ENCODE results near the gene S100A8. TPM values are rescaled to one million over a fixed set of nuclear protein-coding genes. Genes with fewer than 3 reads are reported as not detected.

Gene S100A8
- total RNA-seq, 1 experiment from 2014 or later: not detected

DNA sequence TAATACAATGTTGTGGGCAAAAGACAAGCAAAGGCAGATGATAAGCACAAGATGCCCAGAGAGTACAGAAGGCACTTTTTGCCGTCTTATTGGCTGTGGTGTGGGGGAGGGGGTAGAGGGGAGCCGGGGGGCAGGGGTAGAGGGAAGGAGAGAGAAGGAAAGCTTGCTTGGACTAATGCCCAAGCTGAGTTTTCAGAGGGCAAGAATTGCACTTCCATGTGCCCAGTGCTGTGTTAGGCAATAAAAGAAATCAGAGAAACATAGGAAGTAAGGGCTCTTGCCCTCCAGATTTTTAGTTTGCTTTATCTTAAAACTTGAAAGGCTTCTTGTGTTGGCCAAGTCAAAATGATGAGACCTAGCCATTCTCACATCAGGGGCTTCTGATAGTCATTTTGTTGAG is 23.8 kb downstream of the S100A8 start:
- ChIA-PET POLR2A (ENCODE audit: low non-redundant PET) (no interaction called here), CTCF (interaction anchor here (1.1 kb wide), 1 partner anchor 12 kb away, joined by 3 read pairs; no protein-coding TSS in a partner anchor)
- no peak for DNase-seq (ENCODE audit: low spot score)
- Histone ChIP-seq H3K27me3 (replicated peaks; ENCODE audit: insufficient read depth, low read depth, low read length, poor library complexity) (peaks cover 49% of the 10 kb centered on the region), H3K4me3 (ENCODE audit: low read depth, low read length, poor library complexity, severe bottlenecking) (no peak overlapping the region), H3K4me1 (ENCODE audit: insufficient read depth, low read length, poor library complexity, severe bottlenecking) (no peaks in the 10 kb centered on the region), H3K36me3 (ENCODE audit: insufficient read depth, low read length, poor library complexity, severe bottlenecking) (no peaks in the 10 kb centered on the region), H3K9me3 (ENCODE audit: low read depth, low read length, poor library complexity, severe bottlenecking) (no peaks in the 10 kb centered on the region), H3K27ac (ENCODE audit: low read depth, low read length, poor library complexity, severe bottlenecking) (no peak overlapping the region)
- no peak for TF ChIP-seq EZH2 (IDR thresholded peaks at IDR 0.05; ENCODE audit: borderline replicate concordance, low read depth, low read length, poor library complexity, severe bottlenecking)
- TF ChIP-seq, protein P1, sequence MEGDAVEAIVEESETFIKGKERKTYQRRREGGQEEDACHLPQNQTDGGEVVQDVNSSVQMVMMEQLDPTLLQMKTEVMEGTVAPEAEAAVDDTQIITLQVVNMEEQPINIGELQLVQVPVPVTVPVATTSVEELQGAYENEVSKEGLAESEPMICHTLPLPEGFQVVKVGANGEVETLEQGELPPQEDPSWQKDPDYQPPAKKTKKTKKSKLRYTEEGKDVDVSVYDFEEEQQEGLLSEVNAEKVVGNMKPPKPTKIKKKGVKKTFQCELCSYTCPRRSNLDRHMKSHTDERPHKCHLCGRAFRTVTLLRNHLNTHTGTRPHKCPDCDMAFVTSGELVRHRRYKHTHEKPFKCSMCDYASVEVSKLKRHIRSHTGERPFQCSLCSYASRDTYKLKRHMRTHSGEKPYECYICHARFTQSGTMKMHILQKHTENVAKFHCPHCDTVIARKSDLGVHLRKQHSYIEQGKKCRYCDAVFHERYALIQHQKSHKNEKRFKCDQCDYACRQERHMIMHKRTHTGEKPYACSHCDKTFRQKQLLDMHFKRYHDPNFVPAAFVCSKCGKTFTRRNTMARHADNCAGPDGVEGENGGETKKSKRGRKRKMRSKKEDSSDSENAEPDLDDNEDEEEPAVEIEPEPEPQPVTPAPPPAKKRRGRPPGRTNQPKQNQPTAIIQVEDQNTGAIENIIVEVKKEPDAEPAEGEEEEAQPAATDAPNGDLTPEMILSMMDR (conservative IDR thresholded peaks at IDR 0.05; ENCODE audit: low read depth, low read length): no peak
- intact Hi-C loops (cut with micrococcal nuclease; ENCODE audit: unreplicated experiment): no loop called here
- no TSS peak for BruUV-seq (replicated peaks)

DNA sequence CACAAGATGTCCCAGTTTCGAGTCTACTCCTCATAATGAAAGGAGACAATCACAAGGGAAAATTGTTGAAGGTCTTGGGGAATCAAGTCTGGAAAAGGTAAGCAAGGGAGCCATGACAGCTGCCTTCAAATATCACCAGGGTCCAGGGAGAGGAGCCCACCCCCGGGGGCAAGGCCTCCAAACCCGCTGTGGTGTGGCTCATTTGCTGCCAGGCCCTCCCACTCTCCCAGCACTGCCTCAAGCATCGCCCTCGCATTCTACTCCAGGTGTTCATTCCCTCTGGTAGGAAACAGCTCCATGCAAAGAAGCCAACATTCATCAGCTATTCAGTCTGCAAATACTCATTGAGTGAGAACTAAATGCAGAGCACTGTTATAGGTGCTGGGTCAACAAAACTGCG is 24.6 kb downstream of the S100A8 start:
- intact Hi-C loops (cut with micrococcal nuclease; ENCODE audit: unreplicated experiment): no loop called here
- peaks cover 48% of the 10 kb centered on the region for H3K27me3 ChIP-seq (replicated peaks; ENCODE audit: insufficient read depth, low read depth, low read length, poor library complexity)
- ChIA-PET CTCF (no interaction called here), POLR2A (ENCODE audit: low non-redundant PET) (no interaction called here)
- BruUV-seq (replicated peaks): no TSS peak
- no peak overlapping the region for H3K27ac ChIP-seq (ENCODE audit: low read depth, low read length, poor library complexity, severe bottlenecking)
- no peaks in the 10 kb centered on the region for H3K4me1 ChIP-seq (ENCODE audit: insufficient read depth, low read length, poor library complexity, severe bottlenecking)
- H3K36me3 ChIP-seq (ENCODE audit: insufficient read depth, low read length, poor library complexity, severe bottlenecking): no peaks in the 10 kb centered on the region
- DNase-seq (ENCODE audit: low spot score): no peak
- H3K4me3 ChIP-seq (ENCODE audit: low read depth, low read length, poor library complexity, severe bottlenecking): no peak overlapping the region
- no peak for TF ChIP-seq EZH2 (IDR thresholded peaks at IDR 0.05; ENCODE audit: borderline replicate concordance, low read depth, low read length, poor library complexity, severe bottlenecking)
- TF ChIP-seq, protein P1 (conservative IDR thresholded peaks at IDR 0.05; ENCODE audit: low read depth, low read length): no peak
- no peaks in the 10 kb centered on the region for H3K9me3 ChIP-seq (ENCODE audit: low read depth, low read length, poor library complexity, severe bottlenecking)

DNA sequence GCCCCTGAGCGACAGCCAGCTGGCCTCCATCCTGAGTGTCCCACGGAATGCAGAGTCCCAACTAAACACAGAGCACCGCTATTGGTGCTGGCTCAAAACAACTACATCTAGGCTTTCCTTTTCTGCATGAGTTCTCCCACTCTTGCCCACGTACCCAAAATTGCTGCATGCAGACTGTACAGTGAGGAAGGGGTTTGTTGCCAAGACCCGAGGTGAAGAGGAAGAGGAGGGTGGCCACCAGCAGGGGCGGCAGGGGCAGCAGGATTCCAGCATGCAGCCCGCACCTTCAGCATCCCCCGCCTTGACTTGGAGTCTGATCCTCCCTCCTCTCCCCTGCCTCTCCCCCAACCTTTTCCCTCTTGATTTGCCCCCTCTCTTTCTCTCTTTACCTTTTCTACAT is 25.2 kb downstream of the S100A8 start:
- POLR2A ChIA-PET (ENCODE audit: low non-redundant PET): no interaction called here

More for the DNA sequence above, 25.2 kb downstream of the S100A8 start:
- TF ChIP-seq EZH2 (IDR thresholded peaks at IDR 0.05; ENCODE audit: borderline replicate concordance, low read depth, low read length, poor library complexity, severe bottlenecking): no peak
- TF ChIP-seq, protein P1 (conservative IDR thresholded peaks at IDR 0.05; ENCODE audit: low read depth, low read length): no peak
- CTCF ChIA-PET: no interaction called here
- Histone ChIP-seq H3K27me3 (replicated peaks; ENCODE audit: insufficient read depth, low read depth, low read length, poor library complexity) (peaks cover 44% of the 10 kb centered on the region), H3K27ac (ENCODE audit: low read depth, low read length, poor library complexity, severe bottlenecking) (no peak overlapping the region), H3K36me3 (ENCODE audit: insufficient read depth, low read length, poor library complexity, severe bottlenecking) (no peaks in the 10 kb centered on the region), H3K9me3 (ENCODE audit: low read depth, low read length, poor library complexity, severe bottlenecking) (no peaks in the 10 kb centered on the region), H3K4me1 (ENCODE audit: insufficient read depth, low read length, poor library complexity, severe bottlenecking) (no peaks in the 10 kb centered on the region), H3K4me3 (ENCODE audit: low read depth, low read length, poor library complexity, severe bottlenecking) (no peak overlapping the region)
- BruUV-seq (replicated peaks): no TSS peak
- intact Hi-C loops (cut with micrococcal nuclease; ENCODE audit: unreplicated experiment): no loop called here
- DNase-seq (ENCODE audit: low spot score): no peak
